ENCODE measurements around the gene LIMS1. TPM values are rescaled to one million over a fixed set of nuclear protein-coding genes. Genes with fewer than 3 reads are reported as not detected.
A peak's percentile ranks its signal among the peaks of the same experiment; 100 is the strongest.

LIMS1 gene
- total and polyA plus RNA-seq, 2 of the 13 experiments (the other 11 are each of a cell fraction or from before 2014, with no cell fraction given) = 38.3 to 49.6 TPM

DNA sequence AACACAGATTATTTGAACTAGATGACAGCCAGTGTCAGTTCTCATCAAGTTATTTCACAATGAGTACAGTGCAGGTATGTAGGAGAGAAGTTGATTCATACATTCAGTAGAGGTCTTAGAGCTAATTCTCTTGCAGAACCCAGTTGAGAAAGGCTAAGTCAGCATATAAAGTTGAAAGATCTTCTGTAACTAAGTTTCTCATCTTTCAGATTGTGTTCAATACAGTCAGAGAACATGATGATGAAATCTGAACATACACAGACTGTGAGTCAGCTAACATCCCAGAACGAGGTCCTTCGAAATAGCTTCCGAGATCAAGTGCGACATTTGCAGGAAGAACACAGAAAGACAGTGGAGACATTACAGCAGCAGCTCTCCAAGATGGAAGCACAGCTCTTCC, 41.9 kb upstream of the LIMS1 start:
- BruUV-seq (replicated peaks) = no TSS peak
- DNase-seq (ENCODE audit: low spot score) (peak; percentile 42), ATAC-seq (peak; percentile 71), FAIRE-seq (peak; percentile 42)
- ChIA-PET POLR2A (interaction anchor here (1.0 kb wide), 1 partner anchor 41 kb away, joined by 6 read pairs; the partner anchor contains the start of gene LIMS1), CTCF (ENCODE audit: low intra/inter-chr PET ratio, low total read pairs) (no interaction called here)
- Histone ChIP-seq H2AFZ (ENCODE audit: low read length) (no peak overlapping the region), H3K79me2 (ENCODE audit: insufficient read depth, low read length) (no peaks in the 10 kb centered on the region), H3K27me3 (ENCODE audit: control insufficient read depth in 1 of 2, insufficient read depth in 2 of 2, low read length in 2 of 2) (no peaks in the 10 kb centered on the region), H3K9me3 (ENCODE audit: low read length) (no peaks in the 10 kb centered on the region), H3K36me3 (replicated peaks in 1 of 2; ENCODE audit: control insufficient read depth in 1 of 2, insufficient read depth in 2 of 2, low read length in 2 of 2) (peaks cover 8 to 49% of the 10 kb centered on the region in 2 experiments), H3K9ac (ENCODE audit: insufficient read depth, low read depth, low read length) (no peak overlapping the region), H3K4me2 (ENCODE audit: low read depth, low read length) (no peak overlapping the region), H4K20me1 (ENCODE audit: insufficient read depth, low read length) (no peaks in the 10 kb centered on the region), H3K4me1 (ENCODE audit: insufficient read depth, low read length) (peaks cover 27% of the 10 kb centered on the region), H3K4me3 (replicated peaks in 1 of 3; ENCODE audit: insufficient read depth in 1 of 3, low read depth in 2 of 3, low read length in 3 of 3) (no peak overlapping the region), H3K27ac (ENCODE audit: extremely low read length, insufficient read depth, low read length) (no peak overlapping the region)
- in situ Hi-C loops (cut with HindIII; ENCODE audit: extremely low pct_ligation_motif_present, low pct_unique_long_range_greater_than_20kb) = no loop called here
- intact Hi-C loops (cut with micrococcal nuclease; ENCODE audit: unreplicated experiment) = loop anchor here (2.0 to 5.0 kb wide), 2 partner anchors 40 to 92 kb away; partner anchors contain the start of gene LIMS1
- 68% methylated on average over 4 of the region's 4 CpGs for whole genome bisulfite sequencing (ENCODE audit: low lambda C conversion rate)
- TF ChIP-seq BCL6 (CRISPR knock-in tag; IDR thresholded peaks at IDR 0.05) = 0 out of 2 replicates have a peak, but pooled peaks have one; percentile 32
- 0 out of 2 replicates have a peak, but pooled peaks have one; percentile 19 for TF ChIP-seq SAP130 (CRISPR knock-in tag; IDR thresholded peaks at IDR 0.05; ENCODE audit: low read depth)
- TF ChIP-seq, protein P1, sequence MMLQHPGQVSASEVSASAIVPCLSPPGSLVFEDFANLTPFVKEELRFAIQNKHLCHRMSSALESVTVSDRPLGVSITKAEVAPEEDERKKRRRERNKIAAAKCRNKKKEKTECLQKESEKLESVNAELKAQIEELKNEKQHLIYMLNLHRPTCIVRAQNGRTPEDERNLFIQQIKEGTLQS (CRISPR knock-in tag; IDR thresholded peaks at IDR 0.05) = peak; percentile 69
- TF ChIP-seq POLR2AphosphoS5 (IDR thresholded peaks at IDR 0.05; ENCODE audit: low read depth, low read length) = no peak
- TF ChIP-seq EP300 (IDR thresholded peaks at IDR 0.05; ENCODE audit: low read depth in 2 of 2, low read length in 2 of 2) = 0 out of 4 replicates have a peak, but pooled peaks of 1 of the 2 experiments have one; percentile 7
- no peak for TF ChIP-seq EP300 (CRISPR knock-in tag; IDR thresholded peaks at IDR 0.05; ENCODE audit: borderline replicate concordance)
- TF ChIP-seq, protein P2, sequence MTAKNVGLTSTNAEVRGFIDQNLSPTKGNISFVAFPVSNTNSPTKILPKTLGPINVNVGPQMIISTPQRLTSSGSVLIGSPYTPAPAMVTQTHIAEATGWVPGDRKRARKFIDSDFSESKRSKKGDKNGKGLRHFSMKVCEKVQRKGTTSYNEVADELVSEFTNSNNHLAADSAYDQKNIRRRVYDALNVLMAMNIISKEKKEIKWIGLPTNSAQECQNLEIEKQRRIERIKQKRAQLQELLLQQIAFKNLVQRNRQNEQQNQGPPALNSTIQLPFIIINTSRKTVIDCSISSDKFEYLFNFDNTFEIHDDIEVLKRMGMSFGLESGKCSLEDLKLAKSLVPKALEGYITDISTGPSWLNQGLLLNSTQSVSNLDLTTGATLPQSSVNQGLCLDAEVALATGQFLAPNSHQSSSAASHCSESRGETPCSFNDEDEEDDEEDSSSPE (CRISPR knock-in tag; IDR thresholded peaks at IDR 0.05) = no peak
- TF ChIP-seq FOXA1 (IDR thresholded peaks at IDR 0.05) = no peak
- TF ChIP-seq FOXA1 (CRISPR knock-in tag; IDR thresholded peaks at IDR 0.05) = 0 out of 2 replicates have a peak, but pooled peaks have one; percentile 4
- TF ChIP-seq CEBPG (CRISPR knock-in tag; IDR thresholded peaks at IDR 0.05) = peak; percentile 65
- 0 out of 2 replicates have a peak, but pooled peaks have one; percentile 18 for TF ChIP-seq RARA (CRISPR knock-in tag; IDR thresholded peaks at IDR 0.05)
- peak; percentile 94 for TF ChIP-seq FOSL2 (CRISPR knock-in tag; IDR thresholded peaks at IDR 0.05)
- no peak for TF ChIP-seq HDAC1 (CRISPR knock-in tag; IDR thresholded peaks at IDR 0.05)
- TF ChIP-seq, protein P3, sequence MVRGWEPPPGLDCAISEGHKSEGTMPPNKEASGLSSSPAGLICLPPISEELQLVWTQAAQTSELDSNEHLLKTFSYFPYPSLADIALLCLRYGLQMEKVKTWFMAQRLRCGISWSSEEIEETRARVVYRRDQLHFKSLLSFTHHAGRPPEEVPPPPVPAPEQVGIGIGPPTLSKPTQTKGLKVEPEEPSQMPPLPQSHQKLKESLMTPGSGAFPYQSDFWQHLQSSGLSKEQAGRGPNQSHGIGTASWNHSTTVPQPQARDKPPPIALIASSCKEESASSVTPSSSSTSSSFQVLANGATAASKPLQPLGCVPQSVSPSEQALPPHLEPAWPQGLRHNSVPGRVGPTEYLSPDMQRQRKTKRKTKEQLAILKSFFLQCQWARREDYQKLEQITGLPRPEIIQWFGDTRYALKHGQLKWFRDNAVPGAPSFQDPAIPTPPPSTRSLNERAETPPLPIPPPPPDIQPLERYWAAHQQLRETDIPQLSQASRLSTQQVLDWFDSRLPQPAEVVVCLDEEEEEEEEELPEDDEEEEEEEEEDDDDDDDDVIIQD (CRISPR knock-in tag; IDR thresholded peaks at IDR 0.05; ENCODE audit: low read depth) = peak; percentile 49; the same call in 1 of the 2 replicates
- TF ChIP-seq, protein P4, sequence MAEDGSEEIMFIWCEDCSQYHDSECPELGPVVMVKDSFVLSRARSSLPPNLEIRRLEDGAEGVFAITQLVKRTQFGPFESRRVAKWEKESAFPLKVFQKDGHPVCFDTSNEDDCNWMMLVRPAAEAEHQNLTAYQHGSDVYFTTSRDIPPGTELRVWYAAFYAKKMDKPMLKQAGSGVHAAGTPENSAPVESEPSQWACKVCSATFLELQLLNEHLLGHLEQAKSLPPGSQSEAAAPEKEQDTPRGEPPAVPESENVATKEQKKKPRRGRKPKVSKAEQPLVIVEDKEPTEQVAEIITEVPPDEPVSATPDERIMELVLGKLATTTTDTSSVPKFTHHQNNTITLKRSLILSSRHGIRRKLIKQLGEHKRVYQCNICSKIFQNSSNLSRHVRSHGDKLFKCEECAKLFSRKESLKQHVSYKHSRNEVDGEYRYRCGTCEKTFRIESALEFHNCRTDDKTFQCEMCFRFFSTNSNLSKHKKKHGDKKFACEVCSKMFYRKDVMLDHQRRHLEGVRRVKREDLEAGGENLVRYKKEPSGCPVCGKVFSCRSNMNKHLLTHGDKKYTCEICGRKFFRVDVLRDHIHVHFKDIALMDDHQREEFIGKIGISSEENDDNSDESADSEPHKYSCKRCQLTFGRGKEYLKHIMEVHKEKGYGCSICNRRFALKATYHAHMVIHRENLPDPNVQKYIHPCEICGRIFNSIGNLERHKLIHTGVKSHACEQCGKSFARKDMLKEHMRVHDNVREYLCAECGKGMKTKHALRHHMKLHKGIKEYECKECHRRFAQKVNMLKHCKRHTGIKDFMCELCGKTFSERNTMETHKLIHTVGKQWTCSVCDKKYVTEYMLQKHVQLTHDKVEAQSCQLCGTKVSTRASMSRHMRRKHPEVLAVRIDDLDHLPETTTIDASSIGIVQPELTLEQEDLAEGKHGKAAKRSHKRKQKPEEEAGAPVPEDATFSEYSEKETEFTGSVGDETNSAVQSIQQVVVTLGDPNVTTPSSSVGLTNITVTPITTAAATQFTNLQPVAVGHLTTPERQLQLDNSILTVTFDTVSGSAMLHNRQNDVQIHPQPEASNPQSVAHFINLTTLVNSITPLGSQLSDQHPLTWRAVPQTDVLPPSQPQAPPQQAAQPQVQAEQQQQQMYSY (CRISPR knock-in tag; IDR thresholded peaks at IDR 0.05) = no peak
- TF ChIP-seq, protein P5, sequence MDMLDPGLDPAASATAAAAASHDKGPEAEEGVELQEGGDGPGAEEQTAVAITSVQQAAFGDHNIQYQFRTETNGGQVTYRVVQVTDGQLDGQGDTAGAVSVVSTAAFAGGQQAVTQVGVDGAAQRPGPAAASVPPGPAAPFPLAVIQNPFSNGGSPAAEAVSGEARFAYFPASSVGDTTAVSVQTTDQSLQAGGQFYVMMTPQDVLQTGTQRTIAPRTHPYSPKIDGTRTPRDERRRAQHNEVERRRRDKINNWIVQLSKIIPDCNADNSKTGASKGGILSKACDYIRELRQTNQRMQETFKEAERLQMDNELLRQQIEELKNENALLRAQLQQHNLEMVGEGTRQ (IDR thresholded peaks at IDR 0.05; ENCODE audit: low read depth, low read length) = no peak
- TF ChIP-seq, protein P5 (CRISPR knock-in tag; IDR thresholded peaks at IDR 0.05; ENCODE audit: borderline replicate concordance) = no peak
- TF ChIP-seq GATAD2A (CRISPR knock-in tag; IDR thresholded peaks at IDR 0.05) = peak; percentile 42; the same call in 1 of the 2 replicates
